Keratinocyte (primary cell): ENCODE results near the gene SYPL2. TPM values are rescaled to one million over a fixed set of nuclear protein-coding genes. Genes with fewer than 3 reads are reported as not detected.

Experiments used
- DNase-seq: peaks from one replicate; pipeline ENCODE4 v3.0.0-alpha.2; 2011; ENCODE audit warnings: low read depth, missing footprints, low spot score
- FAIRE-seq: peaks from 2 replicates; lab custom pipeline; 2011; peaks lifted over from hg19 to GRCh38; lab: Jason Lieb, UNC
- H2AFZ ChIP-seq: 2 replicates; pipeline ENCODE4 v1.6.0; 2012; ENCODE audit warnings: low read length, control low read depth, inconsistent platforms; ENCODE audit not compliant: control insufficient read depth
- H3K27ac ChIP-seq: 2 replicates; pipeline ENCODE4 v1.5.1; 2011; ENCODE audit warnings: low read length; ENCODE audit not compliant: control insufficient read depth, insufficient read depth
- H3K27me3 ChIP-seq: 3 replicates; pipeline ENCODE4 v1.6.0; 2011; ENCODE audit warnings: low read length; ENCODE audit not compliant: control insufficient read depth, insufficient read depth; ENCODE audit errors: extremely low read depth
- H3K36me3 ChIP-seq, 2 experiments: 2 replicates in 1 of 2; 3 replicates in 1 of 2; pipeline ENCODE4 v1.5.1; 2011; ENCODE audit warnings: low read length in 2 of 2, mild to moderate bottlenecking in 1 of 2; ENCODE audit not compliant: control insufficient read depth in 2 of 2, insufficient read depth in 2 of 2; ENCODE audit errors: extremely low read depth in 1 of 2
- H3K4me1 ChIP-seq: 3 replicates; pipeline ENCODE4 v1.5.1; 2011; ENCODE audit warnings: low read length; ENCODE audit not compliant: control insufficient read depth, insufficient read depth; ENCODE audit errors: extremely low read depth
- H3K4me2 ChIP-seq: 3 replicates; pipeline ENCODE4 v1.6.0; 2011; ENCODE audit warnings: low read depth, low read length; ENCODE audit not compliant: control insufficient read depth, insufficient read depth; ENCODE audit errors: extremely low read depth
- H3K4me3 ChIP-seq, 3 experiments: fragments of 200-600 bp in 1 of 3; sonication (generic) in 1 of 3; 2 replicates in 2 of 3; 3 replicates in 1 of 3; pipeline ENCODE4 v1.5.1; 2011 to 2016; ENCODE audit warnings: low read length in 3 of 3, mild to moderate bottlenecking in 3 of 3, control low read depth in 2 of 3, inconsistent platforms in 1 of 3, low read depth in 1 of 3, mixed read lengths in 1 of 3, mixed run types in 1 of 3, moderate library complexity in 1 of 3; ENCODE audit not compliant: control insufficient read depth in 2 of 3, insufficient read depth in 2 of 3; ENCODE audit errors: extremely low read depth in 1 of 3
- H3K79me2 ChIP-seq: 2 replicates; pipeline ENCODE4 v1.6.0; 2012; ENCODE audit warnings: low read length; ENCODE audit not compliant: control insufficient read depth, insufficient read depth
- H3K9ac ChIP-seq: 3 replicates; pipeline ENCODE4 v1.6.0; 2011; ENCODE audit warnings: low read length; ENCODE audit not compliant: control insufficient read depth, insufficient read depth; ENCODE audit errors: extremely low read depth
- H3K9me1 ChIP-seq: 3 replicates; pipeline ENCODE4 v1.6.0; 2011; ENCODE audit warnings: low read length; ENCODE audit not compliant: control insufficient read depth, insufficient read depth; ENCODE audit errors: extremely low read depth
- H3K9me3 ChIP-seq: 2 replicates; pipeline ENCODE4 v1.5.1; 2012; ENCODE audit warnings: low read depth, low read length; ENCODE audit not compliant: control insufficient read depth
- H4K20me1 ChIP-seq: 3 replicates; pipeline ENCODE4 v1.6.0; 2011; ENCODE audit warnings: low read length; ENCODE audit not compliant: control insufficient read depth, insufficient read depth; ENCODE audit errors: extremely low read depth
- CTCF ChIP-seq, 3 experiments: IDR thresholded peaks in 1 of 3; conservative IDR thresholded peaks in 1 of 3; optimal IDR thresholded peaks in 1 of 3; 2 replicates in 2 of 3; 3 replicates in 1 of 3; pipeline versions ENCODE3 to v1.5.1; 2011; ENCODE audit warnings: low read length in 3 of 3, mild to moderate bottlenecking in 3 of 3, moderate library complexity in 2 of 3, control low read depth in 1 of 3, inconsistent platforms in 1 of 3; ENCODE audit not compliant: insufficient read depth in 2 of 3; ENCODE audit errors: extremely low read depth in 1 of 3
- EZH2 ChIP-seq: IDR thresholded peaks from one replicate; pipeline ENCODE4 v1.6.1; 2012; ENCODE audit warnings: inconsistent platforms, mild to moderate bottlenecking, low read length, moderate library complexity
- dilution Hi-C: fragments of 300-500 bp; cut with MboI; formaldehyde crosslinking; loops from one replicate; pipeline ENCODE4 v1.7.0; 2020; ENCODE audit warnings: low sequenced_read_pairs; ENCODE audit not compliant: extremely low pct_ligation_motif_present
- polyA plus RNA-seq, 5 experiments: library from polyadenylated mRNA; depleted of rRNA in 3 of 5; stranded (reverse) in 3 of 5; stranded (forward) in 1 of 5; unstranded in 1 of 5; fragments of >200 nt; gene quantifications; 1 replicate in 1 of 5; 2 replicates in 3 of 5; 3 replicates in 1 of 5; pipeline versions ENCODE4 v1.2.1 to v1.2.3, GENCODE V29; 2011 to 2012; ENCODE audit warnings: missing spikeins in 2 of 5, low read depth in 1 of 5, low replicate concordance in 1 of 5

The SYPL2 gene
- polyA plus RNA-seq, 1 donor (not counting 4 experiments of a cell fraction or from before 2014, with no cell fraction given): not detected

GRCh38 chr1:109479901-109480300 lies 13.6 kb downstream of the SYPL2 start:
- no peak overlapping the region for H3K9ac ChIP-seq
- DNase-seq (no peak), FAIRE-seq (no peak)
- H2AFZ ChIP-seq: no peak overlapping the region
- H3K36me3 ChIP-seq: no peaks in the 10 kb centered on the region
- H3K9me3 ChIP-seq: no peaks in the 10 kb centered on the region
- TF ChIP-seq EZH2 (no peak), CTCF (optimal IDR thresholded peaks at IDR 0.05 in 1 of 3, IDR thresholded peaks at IDR 0.05 in 1 of 3, conservative IDR thresholded peaks at IDR 0.05 in 1 of 3; ENCODE audit: extremely low read depth in 1 of 3, insufficient read depth in 2 of 3, low read length in 3 of 3) (no peak)
- peaks cover 3% of the 10 kb centered on the region for H3K9me1 ChIP-seq
- H3K27me3 ChIP-seq: peaks cover 23% of the 10 kb centered on the region
- H4K20me1 ChIP-seq: peaks cover 2% of the 10 kb centered on the region
- H3K4me2 ChIP-seq: no peak overlapping the region
- dilution Hi-C loops: no loop called here
- H3K4me1 ChIP-seq: peaks cover 10% of the 10 kb centered on the region
- H3K79me2 ChIP-seq: peaks cover 5% of the 10 kb centered on the region
- H3K27ac ChIP-seq: no peak overlapping the region
- H3K4me3 ChIP-seq: no peak overlapping the region

- DNase-seq: no peak
- FAIRE-seq: no peak
- no peak overlapping the region for H3K4me3 ChIP-seq
- H3K27me3 ChIP-seq: peaks cover 23% of the 10 kb centered on the region
- no peaks in the 10 kb centered on the region for H3K9me3 ChIP-seq
- H3K4me2 ChIP-seq: no peak overlapping the region
- TF ChIP-seq CTCF (optimal IDR thresholded peaks at IDR 0.05 in 1 of 3, IDR thresholded peaks at IDR 0.05 in 1 of 3, conservative IDR thresholded peaks at IDR 0.05 in 1 of 3; ENCODE audit: extremely low read depth in 1 of 3, insufficient read depth in 2 of 3, low read length in 3 of 3) (no peak), EZH2 (no peak)
- no peak overlapping the region for H2AFZ ChIP-seq
- peaks cover 0 to 6% of the 10 kb centered on the region in 2 experiments for H3K36me3 ChIP-seq
- H4K20me1 ChIP-seq: no peaks in the 10 kb centered on the region
- H3K79me2 ChIP-seq: peaks cover 5% of the 10 kb centered on the region
- dilution Hi-C loops: no loop called here
- H3K9ac ChIP-seq: no peak overlapping the region
- peaks cover 11% of the 10 kb centered on the region for H3K4me1 ChIP-seq
- H3K27ac ChIP-seq: no peak overlapping the region
- peaks cover 4% of the 10 kb centered on the region for H3K9me1 ChIP-seq
These were observed 15.3 kb downstream of the SYPL2 start for GRCh38 chr1:109481646-109482045.
